GM10847 (cell line): Measurements from ENCODE around the gene GRID1.

ENCODE experiments used
- POLR2A ChIP-seq: IDR thresholded peaks from 2 replicates; pipeline ENCODE4 v1.6.1; 2011; ENCODE audit not compliant: insufficient read length; ENCODE audit errors: extremely low read depth

GRID1 gene

DNA sequence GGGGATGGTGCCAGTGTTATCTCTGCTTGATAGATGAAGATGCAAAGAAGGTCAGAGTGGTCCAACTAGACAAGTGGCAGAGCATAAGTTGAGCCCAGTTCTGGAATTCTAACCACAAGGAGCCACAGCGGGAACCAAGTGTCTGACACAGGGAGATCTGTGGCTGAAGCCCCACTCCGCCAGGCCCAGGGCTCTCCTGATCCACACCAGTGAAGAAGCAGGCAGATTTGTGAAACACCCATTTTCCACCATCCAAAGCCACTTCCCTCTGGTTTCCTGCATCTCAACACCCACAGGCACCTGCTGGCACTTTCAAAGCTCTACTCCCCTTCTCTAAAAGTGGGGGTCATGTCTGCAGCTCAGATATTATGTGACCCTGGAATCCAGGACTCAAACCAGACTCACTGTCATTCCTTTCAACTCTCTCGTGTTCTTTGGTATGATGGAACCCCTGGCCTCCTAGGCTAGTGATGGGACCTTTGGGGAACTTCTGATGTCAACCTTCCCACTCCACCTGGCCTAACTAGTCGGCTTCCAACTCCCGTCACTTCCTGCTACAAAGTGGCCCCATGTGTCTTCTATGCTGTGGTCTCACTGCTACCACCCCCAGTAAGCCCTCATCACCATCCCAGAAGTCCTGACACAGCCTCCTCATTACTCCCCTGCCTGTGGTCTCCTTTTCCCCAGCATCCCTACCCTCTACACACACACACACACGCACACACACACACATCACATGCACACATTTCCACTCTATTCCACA is 177.6 kb downstream of the GRID1 start:
- TF ChIP-seq POLR2A: no peak

DNA sequence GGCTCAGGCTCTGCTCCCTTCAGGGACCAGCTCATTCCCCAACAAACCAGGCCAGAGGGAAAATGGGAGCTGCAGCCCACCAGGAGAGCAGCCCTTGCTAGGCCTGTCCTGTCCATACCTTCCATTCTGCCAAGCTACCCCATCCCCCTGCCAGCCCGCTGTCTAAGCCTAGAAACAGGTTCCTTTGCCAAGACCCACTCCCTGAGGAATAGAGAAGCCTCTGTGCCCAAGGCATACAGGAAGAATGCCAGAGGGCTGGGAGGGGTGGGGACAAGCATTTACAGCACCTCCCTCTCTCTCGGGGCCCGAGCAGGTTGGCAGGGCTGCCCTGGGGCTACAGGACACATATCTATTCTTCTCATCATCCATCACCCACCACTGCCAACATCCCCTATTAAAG is 178.3 kb downstream of the GRID1 start:
- TF ChIP-seq POLR2A: no peak

DNA sequence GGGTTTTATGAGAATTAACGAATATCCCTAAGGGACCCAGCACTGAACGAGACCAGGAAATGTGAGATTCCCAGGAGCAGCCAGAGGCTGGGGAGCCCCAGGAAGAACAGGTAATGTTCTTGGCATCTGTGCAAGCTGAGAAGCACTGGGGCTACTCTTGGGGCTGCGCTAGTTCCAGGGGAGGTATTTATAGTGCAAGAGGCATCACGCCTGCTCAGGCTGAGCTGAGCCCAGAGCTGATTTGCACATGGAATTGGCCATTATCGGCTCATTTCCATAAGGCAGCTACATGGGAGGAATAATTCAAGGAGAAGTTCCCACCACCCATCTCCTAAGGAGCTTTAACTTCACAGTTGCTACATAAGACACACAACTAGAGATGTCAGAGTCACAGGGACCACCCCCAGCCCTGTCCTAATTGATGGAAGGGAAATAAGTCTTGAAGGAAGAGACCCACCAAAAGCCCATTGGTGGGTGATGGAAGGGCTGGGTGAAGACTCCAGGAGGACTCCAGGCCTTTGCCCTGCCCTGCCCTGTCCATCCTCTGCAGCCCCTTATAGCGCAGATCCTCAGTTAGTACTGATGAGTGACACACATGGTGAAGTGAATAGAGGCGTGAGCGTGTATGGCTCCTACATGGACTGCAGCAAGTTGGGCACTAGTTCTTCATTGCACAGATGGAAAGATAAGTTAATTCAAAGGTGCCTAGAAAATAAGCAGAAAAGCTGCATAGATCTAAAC is 178.9 kb downstream of the GRID1 start:
- no peak for TF ChIP-seq POLR2A

DNA sequence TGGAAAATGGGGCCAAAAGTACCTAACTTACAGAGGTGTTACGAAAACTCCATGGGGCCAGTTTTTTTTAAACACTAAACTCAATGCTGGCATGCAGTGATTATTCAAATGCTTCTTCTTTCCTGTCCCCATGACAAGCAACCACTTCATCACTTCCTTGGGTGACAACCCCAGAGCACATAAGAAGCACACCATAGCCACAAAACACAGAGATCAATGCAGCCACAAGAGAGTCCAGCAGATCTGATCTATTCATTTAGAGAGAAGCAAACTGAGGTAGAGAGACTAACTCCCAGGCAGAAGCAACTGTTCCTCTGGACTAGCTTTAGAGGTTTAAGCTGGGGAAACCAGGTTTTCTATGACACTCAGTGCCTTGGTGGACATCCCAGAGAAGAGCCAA is 180.0 kb downstream of the GRID1 start:
- no peak for TF ChIP-seq POLR2A

DNA sequence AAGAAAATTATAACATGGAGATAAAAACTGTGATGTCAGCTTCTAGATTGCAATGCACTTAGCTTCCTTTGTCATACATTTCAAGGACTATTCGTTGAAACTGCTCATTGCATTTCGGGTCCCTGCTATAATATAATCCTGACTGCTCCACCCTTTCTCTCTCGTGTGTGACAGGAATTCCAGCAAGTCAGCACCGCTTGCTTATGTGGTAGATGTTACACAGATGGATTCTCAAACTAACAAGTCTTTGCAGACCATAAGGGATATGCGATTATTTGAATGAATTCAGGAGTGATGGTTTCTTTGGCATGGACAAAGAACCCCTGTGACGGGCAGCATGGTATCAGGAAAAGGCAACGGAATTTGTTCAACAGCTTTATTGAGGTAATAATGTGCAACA is 184.0 kb downstream of the GRID1 start:
- no peak for TF ChIP-seq POLR2A

DNA sequence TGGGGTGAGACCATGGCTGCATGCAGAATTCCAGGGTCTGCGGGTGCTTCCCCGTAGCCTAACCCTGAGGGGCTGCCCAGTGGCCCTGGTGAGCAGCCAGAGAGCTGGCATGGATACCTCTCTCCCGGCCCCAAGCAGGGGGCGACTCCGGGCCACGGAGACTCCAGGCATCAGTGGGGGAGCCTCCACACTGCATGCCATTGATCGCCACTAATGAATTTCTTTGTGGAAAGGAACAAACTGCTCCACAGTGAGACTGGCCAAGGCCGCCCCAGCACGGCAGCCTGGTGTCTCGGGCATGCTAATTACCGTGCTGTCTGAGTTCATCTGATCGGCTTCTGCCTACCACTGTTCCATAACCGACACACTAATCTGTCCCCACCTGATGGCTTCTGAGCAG is 184.4 kb downstream of the GRID1 start:
- TF ChIP-seq POLR2A: no peak

DNA sequence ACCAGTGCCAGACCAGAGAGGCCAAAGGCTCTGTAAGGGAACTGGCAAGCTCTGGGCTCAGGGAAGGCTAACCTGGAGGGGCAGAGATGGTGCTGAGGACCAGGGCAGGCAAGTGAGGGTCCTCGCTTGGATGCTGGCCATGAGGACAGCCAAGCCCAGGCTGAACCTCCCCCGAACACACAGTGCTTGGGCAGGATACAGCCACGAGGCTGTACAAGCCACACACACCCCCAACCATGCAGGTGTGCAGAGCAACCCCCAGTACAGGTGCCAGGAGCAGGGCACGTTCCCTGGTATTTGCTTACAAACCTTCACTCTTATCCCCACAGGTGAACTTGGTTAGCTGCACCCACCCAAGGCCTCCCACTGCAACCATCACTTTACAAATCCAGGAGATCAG is 185.7 kb downstream of the GRID1 start:
- no peak for TF ChIP-seq POLR2A

DNA sequence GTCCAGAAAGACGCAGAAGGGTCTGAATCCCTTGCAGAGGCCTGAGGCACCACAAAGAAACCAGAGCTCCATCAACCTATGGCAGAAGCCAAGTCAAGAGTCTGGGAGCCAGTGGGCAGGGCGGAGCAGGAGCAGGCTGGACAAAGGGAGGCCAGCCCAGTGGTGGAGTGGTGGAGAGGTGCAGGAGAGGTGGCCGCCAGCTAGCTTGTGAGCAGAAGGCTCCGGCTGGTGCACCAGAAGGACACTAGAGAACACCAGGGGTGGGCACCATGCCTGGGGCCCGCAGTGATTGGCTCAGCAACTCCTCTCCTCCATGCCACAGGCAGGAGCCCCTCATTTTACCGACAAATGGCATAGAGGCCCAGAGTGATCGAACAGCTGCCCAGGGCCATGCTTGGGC is 186.6 kb downstream of the GRID1 start:
- no peak for TF ChIP-seq POLR2A

DNA sequence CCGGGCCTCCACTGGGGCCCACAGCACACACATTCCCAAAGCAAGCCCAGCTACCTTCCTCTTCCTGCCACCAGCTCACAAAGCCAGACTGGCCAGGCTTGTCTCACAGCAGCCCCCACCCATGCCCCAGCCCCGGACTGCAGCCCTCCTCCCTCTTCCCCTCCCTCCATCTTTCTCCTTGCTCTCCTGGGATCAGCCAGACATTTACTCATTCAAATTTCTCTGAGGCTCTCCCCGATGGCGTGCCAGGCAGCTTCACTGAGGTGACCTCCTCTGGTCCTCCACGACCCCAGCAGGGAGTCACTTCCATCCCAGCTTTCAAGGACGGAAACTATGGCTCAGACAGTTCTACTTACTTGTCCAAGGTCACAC is 187.5 kb downstream of the GRID1 start:
- TF ChIP-seq POLR2A: no peak

DNA sequence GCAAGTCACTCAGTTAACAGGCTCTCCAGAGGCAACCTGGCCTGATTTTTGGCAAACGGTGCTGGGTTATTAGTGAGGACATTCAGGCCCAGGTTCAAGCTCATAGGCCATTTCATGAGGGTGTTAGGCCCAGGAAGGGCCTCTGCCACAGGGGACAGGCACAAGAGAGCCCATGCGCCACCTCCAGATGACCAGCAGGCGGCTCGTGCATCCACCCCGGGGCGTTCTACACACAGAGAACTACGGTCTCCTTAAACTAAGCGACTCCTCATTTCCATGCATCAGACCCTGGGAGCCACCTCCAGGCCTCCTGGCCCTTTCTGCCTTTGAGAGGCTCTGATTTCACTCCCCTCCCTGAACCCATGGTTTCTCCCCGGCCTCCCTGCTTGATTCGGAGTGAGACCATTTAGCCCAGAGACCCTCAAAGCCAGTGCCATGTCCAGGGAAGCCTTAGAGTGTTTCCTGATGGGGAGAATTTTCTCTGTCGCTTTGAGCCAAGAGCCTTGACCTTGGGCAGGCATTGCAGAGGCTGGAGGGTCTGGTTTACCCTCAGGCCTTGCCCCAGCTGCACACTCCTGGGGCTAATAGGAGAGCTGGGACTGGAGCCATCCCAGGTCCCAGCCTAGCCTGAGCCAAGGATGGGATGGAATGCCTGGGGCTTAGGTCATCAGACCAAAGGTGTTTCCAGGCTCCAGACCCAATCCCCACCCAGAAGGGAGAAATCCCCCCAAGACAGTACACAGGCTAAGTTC is 188.0 kb downstream of the GRID1 start:
- TF ChIP-seq POLR2A: no peak

DNA sequence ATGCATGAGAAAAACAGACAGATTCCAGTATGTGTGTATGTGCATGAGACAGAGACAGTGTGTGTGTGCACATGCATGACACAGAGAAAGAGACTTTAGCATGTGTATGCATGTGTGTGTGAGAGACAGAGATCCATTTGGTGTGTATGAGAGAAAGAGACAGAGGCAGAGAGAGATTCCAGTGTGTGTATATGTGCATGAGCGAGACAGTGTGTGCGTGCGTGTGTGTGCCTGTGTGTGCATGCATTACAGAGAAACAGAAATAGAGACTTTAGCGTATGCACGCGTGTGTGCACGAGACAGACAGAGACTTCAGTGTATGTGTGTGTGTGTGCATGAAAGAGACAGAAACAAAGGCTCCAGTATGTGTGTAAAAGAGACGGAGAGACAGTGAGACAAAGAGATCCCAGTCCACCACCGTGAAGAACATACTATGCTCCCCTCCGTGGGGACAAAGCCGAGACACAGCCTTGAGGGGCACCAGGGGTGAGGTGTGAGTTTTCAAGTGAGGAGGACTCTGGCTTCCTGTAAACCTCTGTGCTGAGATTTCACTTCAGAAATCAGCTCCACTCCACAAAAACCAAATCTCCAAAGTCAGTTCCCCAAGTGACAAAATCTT is 188.9 kb downstream of the GRID1 start:
- TF ChIP-seq POLR2A: no peak

DNA sequence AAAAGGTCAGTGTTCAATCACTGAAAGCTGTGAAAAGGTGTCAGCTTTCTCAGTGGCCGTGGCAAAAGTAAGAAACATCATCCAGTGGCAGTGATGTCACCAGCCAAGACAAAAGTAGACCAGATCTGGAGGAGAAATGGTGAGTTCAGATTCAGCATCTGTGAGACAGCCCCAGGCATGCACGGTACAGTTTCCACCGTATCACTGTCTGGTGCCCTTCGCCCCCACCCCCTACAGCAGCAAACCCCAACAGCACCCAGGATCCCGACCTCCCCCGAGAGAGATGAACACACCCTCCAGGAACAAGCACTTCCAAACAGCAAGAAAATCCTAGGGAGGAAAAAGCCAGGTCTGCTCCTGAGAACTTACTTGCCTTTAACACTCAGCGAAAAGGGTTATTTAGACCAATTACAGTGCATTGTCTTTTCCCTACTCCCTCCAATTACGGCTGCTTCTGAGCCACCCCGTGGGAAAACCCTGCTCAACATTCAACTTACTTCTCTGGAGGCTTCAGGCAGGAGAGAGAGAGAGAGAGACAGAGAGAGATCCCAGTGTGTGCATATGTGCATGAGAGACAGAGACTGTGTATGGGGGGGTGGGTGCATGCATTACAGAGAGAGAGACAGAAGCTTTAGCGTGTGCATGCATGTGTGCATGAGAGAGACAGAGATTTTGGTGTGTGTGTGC is 189.6 kb downstream of the GRID1 start:
- TF ChIP-seq POLR2A: no peak

DNA sequence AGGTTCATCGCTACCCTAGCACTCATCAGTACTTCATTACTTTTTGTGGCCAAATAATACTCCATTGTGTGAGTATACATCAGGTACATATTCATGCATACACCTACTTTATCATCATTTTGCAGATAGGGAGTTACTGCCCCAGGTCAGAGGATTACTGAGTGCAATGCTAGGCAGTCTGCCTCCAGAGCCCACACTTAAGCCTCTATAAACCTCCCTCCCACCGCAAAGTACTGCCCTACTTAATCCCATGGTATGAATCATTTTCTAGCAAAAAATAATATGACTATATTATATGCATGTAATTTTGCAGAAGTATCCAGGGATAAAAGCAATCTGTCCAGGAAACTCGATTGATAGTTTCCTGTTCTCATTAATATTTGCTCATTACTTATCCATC is 194.3 kb downstream of the GRID1 start:
- TF ChIP-seq POLR2A: no peak

DNA sequence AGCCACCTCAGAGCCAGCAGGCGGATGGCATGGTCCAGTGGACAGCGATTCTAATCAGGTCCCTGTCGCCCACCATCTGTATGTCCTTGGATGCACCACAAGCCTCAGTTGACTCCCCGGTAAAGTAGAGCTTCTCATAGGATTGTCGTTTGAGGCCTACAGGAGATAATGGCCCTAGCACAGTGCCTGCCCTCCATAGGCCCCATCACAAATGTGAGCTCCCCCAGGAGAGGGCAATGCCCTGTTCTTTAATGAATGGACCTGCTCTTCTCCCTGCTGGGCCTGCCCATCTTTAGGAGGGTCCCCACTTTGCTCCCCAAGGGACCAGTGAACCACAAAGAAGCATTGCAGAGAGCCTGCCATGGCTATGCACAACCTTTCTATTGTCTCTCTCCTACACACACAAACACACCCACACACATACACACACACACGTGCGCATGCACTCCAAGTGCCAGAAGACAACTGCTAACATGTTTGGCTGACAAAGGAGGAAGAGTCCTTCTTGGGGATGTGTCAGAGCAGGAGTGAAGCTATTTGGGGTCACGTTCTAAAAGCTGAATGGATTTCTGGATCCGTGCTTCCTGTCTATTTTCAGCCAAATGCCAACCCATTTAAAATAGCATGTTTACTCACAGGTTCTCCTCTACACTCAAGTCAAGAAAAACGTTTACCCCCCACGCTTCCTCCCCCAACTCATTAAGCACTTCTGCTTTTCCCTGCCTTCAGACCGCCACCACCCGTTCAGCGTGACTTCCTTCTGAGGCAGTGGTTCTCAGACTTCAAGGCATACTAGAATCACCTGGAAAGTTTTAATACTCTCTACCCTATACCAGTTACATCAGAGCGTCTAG is 196.1 kb downstream of the GRID1 start:
- no peak for TF ChIP-seq POLR2A
